HG03457 (cell line): ENCODE results near the gene TRMT44.
"Not testable (repeated sequence)": the region's sequence is repeated elsewhere in the genome, so short reads cannot be mapped to it uniquely, and the experiment has no call there.

Source experiments
- ATAC-seq: cut with Tn5 transposase; IDR thresholded peaks from one replicate; pipeline ENCODE4 v1.9.1; 2021; ENCODE audit warnings: moderate number of reproducible peaks; ENCODE audit not compliant: unreplicated experiment

Gene TRMT44

DNA sequence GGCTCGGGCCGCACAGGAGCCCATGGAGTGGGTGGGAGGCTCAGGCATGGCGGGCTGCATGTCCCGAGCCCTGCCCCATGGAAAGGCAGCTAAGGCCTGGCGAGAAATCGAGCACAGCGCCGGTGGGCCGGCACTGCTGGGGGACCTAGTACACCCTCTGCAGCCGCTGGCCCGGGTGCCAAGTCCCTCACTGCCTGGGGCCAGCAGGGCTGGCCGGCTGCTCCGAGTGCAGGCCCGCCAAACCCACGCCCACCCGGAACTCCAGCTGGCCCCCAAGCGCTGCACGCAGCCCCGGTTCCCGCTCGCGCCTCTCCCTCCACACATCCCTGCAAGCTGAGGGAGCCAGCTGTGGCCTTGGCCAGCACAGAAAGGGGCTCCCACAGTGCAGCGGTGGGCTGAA, 50.9 kb downstream of the TRMT44 start:
- not testable (repeated sequence) for ATAC-seq

- ATAC-seq: no peak
These were observed 51.6 kb downstream of the TRMT44 start for GRCh38 chr4:8492174-8492573.

- no peak for ATAC-seq
These were observed 52.9 kb downstream of the TRMT44 start for GRCh38 chr4:8493484-8493883.

GRCh38 chr4:8494218-8494617, 53.6 kb downstream of the TRMT44 start:
- ATAC-seq: no peak

DNA sequence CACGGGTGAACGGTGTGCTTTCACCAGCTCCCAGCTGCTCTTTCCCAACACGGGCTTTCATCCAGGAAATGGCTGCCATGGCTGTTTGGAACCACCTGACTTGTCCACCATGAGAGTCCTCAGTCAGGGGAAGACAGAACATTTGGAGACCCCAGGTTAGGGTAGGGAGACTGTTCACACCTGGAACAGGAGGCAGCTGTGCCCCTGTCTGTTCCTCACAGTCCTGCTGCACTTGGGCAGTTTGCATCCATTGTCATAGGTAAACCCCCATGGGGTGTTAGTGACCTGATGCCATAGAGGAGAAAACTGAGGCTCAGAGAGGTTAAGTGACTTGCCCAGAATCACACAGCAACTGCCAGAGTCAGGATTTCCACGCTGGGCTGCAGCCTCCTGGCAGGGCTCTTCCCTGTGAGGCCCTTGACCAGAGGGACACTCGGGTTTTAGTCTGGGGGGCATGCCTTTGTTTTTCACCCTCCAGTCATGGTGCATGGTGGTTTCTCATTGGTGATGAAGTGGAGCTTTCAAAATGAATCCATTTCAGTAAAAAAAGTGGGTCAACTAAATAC, 54.5 kb downstream of the TRMT44 start:
- no peak for ATAC-seq

GRCh38 chr4:8495803-8496202, 55.2 kb downstream of the TRMT44 start:
- no peak for ATAC-seq

GRCh38 chr4:8497762-8498161, 57.2 kb downstream of the TRMT44 start:
- no peak for ATAC-seq

DNA sequence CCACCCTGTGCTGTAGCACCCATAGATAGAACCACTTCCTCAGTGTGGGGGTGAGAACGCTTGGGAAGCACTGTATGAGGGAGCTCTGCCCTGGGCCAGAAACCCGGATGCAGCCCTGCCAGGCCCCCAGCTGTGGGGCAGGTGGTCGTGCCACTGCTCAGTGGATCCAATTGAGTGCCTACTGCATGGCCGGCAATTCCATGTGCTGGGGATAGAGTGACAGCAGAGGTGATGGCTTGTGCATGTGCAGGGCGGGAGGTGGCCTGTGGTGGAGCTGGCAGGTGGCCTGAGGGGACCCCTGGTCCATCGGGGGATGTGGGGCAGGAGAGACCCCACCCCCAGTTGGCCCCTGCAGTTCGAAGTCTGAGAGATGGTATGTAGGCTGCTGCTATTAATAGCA, 60.4 kb downstream of the TRMT44 start:
- ATAC-seq: no peak

- no peak for ATAC-seq
These were observed 61.2 kb downstream of the TRMT44 start for GRCh38 chr4:8501781-8502180.

DNA sequence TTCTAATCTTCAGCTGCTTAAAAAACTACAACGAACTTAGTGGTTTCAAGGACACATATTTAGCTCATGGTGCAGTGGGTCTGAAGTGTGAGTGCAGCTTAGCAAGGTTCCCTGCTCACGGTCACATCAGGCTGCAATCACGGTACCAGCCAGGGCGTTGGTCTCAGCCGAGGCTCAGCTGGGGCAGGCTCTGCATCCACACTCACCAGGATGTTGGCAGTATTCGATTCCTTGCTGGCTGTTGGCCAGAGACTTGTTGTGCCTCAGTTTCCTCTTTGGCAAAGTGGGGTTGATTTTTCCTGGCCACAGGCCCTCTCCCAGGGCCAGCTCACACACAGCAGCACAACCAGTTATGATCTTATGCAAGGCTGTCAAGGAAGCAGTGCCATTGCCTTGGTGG, 61.8 kb downstream of the TRMT44 start:
- ATAC-seq: no peak

DNA sequence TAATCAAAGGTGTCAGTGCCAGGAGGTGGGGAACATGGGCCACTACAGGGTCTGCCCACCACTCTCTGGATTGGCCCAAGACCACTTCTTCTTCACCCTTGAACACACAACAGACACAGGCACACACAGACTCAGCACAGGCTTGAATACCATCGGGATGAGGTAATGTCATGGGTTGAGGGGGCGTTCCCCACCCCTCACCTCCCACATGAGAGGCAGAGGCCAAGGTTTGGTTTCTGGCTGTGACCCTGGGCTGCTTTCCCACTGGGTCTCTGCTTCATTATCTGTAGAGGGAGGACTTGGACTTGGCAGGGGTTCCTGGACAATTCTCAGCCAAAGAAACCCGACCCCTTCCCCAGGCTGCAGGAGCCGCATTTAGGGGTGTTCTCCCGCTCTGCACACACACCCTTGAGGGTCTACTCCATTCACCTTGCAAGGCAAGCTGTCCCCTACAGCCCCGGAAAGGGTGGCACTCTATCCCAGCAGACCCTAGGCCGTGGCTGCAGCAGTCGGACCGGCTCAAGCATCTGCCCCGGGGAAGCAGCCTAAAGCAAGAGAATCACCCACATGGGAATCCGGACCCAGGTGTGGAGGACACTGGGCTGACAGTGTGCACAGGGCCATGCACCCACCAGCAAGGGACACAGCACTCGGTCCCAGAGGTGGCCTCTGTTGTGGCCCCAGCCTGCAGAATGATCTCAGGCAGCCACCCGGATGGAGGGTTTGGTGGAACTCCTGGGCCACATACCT, 62.4 kb downstream of the TRMT44 start:
- no peak for ATAC-seq

- ATAC-seq: no peak
These were observed 63.2 kb downstream of the TRMT44 start for GRCh38 chr4:8503801-8504200.

GRCh38 chr4:8504279-8505007, 63.9 kb downstream of the TRMT44 start:
- ATAC-seq: no peak

DNA sequence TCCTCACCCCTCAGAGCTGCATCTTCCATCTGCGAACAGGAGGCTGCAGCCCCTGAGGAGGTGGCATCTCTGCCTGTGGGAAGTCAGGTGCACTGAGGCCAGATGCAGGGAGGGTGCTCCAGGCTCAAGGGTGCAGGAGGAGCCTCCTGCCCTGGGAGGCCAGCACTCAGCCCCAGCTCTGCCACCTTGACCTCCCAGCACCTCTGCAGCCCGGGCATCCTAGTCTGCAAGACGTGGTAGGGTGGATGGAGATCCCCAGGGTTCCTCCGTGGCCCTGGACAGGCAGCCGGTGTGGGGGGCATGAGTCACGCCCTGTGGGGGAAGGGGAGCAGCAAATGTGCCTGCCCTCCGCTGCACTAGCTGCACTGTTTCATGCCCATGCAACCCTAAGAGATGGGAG, 64.7 kb downstream of the TRMT44 start:
- ATAC-seq: no peak

GRCh38 chr4:8506006-8506372, 65.4 kb downstream of the TRMT44 start:
- ATAC-seq: no peak

- no peak for ATAC-seq
These were observed 66.0 kb downstream of the TRMT44 start for GRCh38 chr4:8506373-8507195.

- no peak for ATAC-seq
These were observed 66.6 kb downstream of the TRMT44 start for GRCh38 chr4:8507196-8507570.

- ATAC-seq: no peak
These were observed 67.0 kb downstream of the TRMT44 start for GRCh38 chr4:8507624-8508023.

- ATAC-seq: no peak
These were observed 67.7 kb downstream of the TRMT44 start for GRCh38 chr4:8508266-8508665.

GRCh38 chr4:8508740-8509139, 68.2 kb downstream of the TRMT44 start:
- no peak for ATAC-seq

DNA sequence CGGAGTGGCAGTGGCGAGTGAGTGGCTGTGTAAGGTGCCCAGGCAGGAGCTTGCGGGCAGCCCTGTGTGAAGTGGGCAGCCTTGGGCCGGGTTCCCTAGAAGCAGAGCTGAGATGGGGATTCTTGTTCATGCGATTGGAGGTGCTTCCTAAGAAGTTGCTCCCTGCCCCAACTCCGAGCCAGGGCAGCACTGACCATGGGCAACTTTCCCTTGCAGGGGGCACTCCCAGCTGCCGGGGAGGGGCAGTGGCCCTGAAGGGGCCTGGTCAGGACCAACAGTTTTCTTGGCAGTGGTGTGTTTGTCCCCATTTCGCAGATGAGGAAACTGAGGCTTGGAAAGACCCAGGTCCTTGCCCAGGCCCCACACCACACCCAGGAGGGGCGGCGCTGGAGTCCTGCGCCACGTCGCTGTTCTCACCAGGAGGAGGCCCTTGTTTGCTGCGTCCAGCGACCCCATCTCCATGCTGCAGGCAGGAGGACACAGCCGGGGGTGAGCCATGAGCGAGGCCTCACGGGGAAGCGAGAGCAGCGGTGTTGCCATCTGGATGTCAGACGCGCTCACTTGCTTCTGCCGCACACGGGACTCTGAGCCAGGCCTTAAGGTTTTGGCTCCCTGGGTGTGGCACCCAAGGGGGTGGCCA, 68.9 kb downstream of the TRMT44 start:
- ATAC-seq: no peak
